Liver (tissue), 9 donors: ENCODE results near the gene CALHM3. TPM values are rescaled to one million over a fixed set of nuclear protein-coding genes. Genes with fewer than 3 reads are reported as not detected.

Experiments used
- DNase-seq: peaks from one replicate; pipeline ENCODE4 v3.0.0-alpha.2; 2017; ENCODE audit warnings: low spot score
- H3K27ac ChIP-seq, 2 donors: one replicate each; pipeline ENCODE4 v1.7.0; 2013; ENCODE audit warnings: inconsistent platforms in 2 of 2, low read length in 2 of 2, control low read depth in 1 of 2, low read depth in 1 of 2, mild to moderate bottlenecking in 1 of 2
- H3K27me3 ChIP-seq, 4 donors: one replicate each; pipeline versions ENCODE4 v1.6.1 to v1.7.0; 2013; ENCODE audit warnings: low read length in 3 of 4, inconsistent platforms in 1 of 4, mild to moderate bottlenecking in 1 of 4, moderate library complexity in 1 of 4; ENCODE audit not compliant: control insufficient read depth in 4 of 4, insufficient read depth in 4 of 4
- H3K36me3 ChIP-seq, 4 donors: one replicate each; pipeline versions ENCODE4 v1.6.1 to v1.7.0; 2013; ENCODE audit warnings: low read length in 3 of 4, mild to moderate bottlenecking in 3 of 4, low read depth in 1 of 4, moderate library complexity in 1 of 4; ENCODE audit not compliant: control insufficient read depth in 4 of 4, insufficient read depth in 3 of 4
- H3K4me1 ChIP-seq, 4 donors: one replicate each; pipeline versions ENCODE4 v1.6.1 to v1.7.0; 2013; ENCODE audit warnings: low read length in 3 of 4, mild to moderate bottlenecking in 3 of 4, moderate library complexity in 1 of 4; ENCODE audit not compliant: control insufficient read depth in 4 of 4, insufficient read depth in 4 of 4
- H3K4me3 ChIP-seq, 3 donors: one replicate each; pipeline versions ENCODE4 v1.6.1 to v1.7.0; 2013; ENCODE audit warnings: low read length in 3 of 3, control low read depth in 1 of 3, low read depth in 1 of 3, mild to moderate bottlenecking in 1 of 3
- H3K9ac ChIP-seq, 2 donors: one replicate each; pipeline ENCODE4 v1.7.0; 2013; ENCODE audit warnings: low read length in 2 of 2, mild to moderate bottlenecking in 2 of 2, moderate library complexity in 2 of 2, control low read depth in 1 of 2, low read depth in 1 of 2
- H3K9me3 ChIP-seq, 4 donors: one replicate each; pipeline versions ENCODE4 v1.6.1 to v1.7.0; 2013; ENCODE audit warnings: low read length in 3 of 4; ENCODE audit not compliant: control insufficient read depth in 4 of 4
- ATF3 ChIP-seq: IDR thresholded peaks from 2 replicates; pipeline ENCODE4 v1.6.1; 2016; ENCODE audit warnings: antibody characterized with exemption
- CTCF ChIP-seq: fragments of 150-350 bp; IDR thresholded peaks from 2 replicates; pipeline ENCODE4 v1.5.1; 2017; ENCODE audit warnings: improper control_type of control experiment, low read depth, low read length; ENCODE audit not compliant: missing input control
- EGR1 ChIP-seq, 2 donors: IDR thresholded peaks; 2 replicates each; pipeline ENCODE4 v1.6.1; 2016 to 2018; ENCODE audit warnings: antibody characterized with exemption in 2 of 2, low read depth in 2 of 2
- FOXA1 ChIP-seq: IDR thresholded peaks from 2 replicates; pipeline ENCODE4 v1.6.1; 2016; ENCODE audit warnings: antibody characterized with exemption
- FOXA2 ChIP-seq: IDR thresholded peaks from 2 replicates; pipeline ENCODE4 v1.6.1; 2016; ENCODE audit warnings: antibody characterized with exemption
- GABPA ChIP-seq, 2 donors: IDR thresholded peaks in 1 of 2; conservative IDR thresholded peaks in 1 of 2; 2 replicates each; pipeline ENCODE4 v1.6.1; 2016; ENCODE audit warnings: antibody characterized with exemption in 2 of 2, mild to moderate bottlenecking in 1 of 2, moderate library complexity in 1 of 2
- HNF4A ChIP-seq, 2 donors: conservative IDR thresholded peaks; 2 replicates each; pipeline ENCODE4 v1.6.1; 2016; ENCODE audit warnings: antibody characterized with exemption in 2 of 2, mild to moderate bottlenecking in 2 of 2
- HNF4G ChIP-seq: IDR thresholded peaks from 2 replicates; pipeline ENCODE4 v1.6.1; 2016; ENCODE audit warnings: antibody characterized with exemption
- JUND ChIP-seq, 2 donors: IDR thresholded peaks; 2 replicates each; pipeline ENCODE4 v1.6.1; 2016; ENCODE audit warnings: antibody characterized with exemption in 2 of 2
- MAX ChIP-seq: IDR thresholded peaks from 2 replicates; pipeline ENCODE4 v1.6.1; 2016; ENCODE audit warnings: antibody characterized with exemption
- NR2F2 ChIP-seq: IDR thresholded peaks from 2 replicates; pipeline ENCODE4 v1.6.1; 2016; ENCODE audit warnings: antibody characterized with exemption
- RAD21 ChIP-seq, 2 donors: IDR thresholded peaks; 2 replicates each; pipeline ENCODE4 v1.6.1; 2016; ENCODE audit warnings: antibody characterized with exemption in 2 of 2, mild to moderate bottlenecking in 2 of 2
- REST ChIP-seq: IDR thresholded peaks from 2 replicates; pipeline ENCODE4 v1.6.1; 2016; ENCODE audit warnings: antibody characterized with exemption, mild to moderate bottlenecking
- RXRA ChIP-seq, 2 donors: IDR thresholded peaks; 2 replicates each; pipeline ENCODE4 v1.6.1; 2017 to 2018; ENCODE audit warnings: antibody characterized with exemption in 2 of 2, mild to moderate bottlenecking in 1 of 2
- SP1 ChIP-seq: IDR thresholded peaks from 2 replicates; pipeline ENCODE4 v1.6.1; 2018; ENCODE audit warnings: antibody characterized with exemption, mild to moderate bottlenecking
- TAF1 ChIP-seq: conservative IDR thresholded peaks from 2 replicates; pipeline ENCODE4 v1.6.1; 2016; ENCODE audit warnings: antibody characterized with exemption, mild to moderate bottlenecking
- YY1 ChIP-seq: IDR thresholded peaks from 2 replicates; pipeline ENCODE4 v1.6.1; 2016; ENCODE audit warnings: antibody characterized with exemption, mild to moderate bottlenecking
- ZBTB33 ChIP-seq: IDR thresholded peaks from 2 replicates; pipeline ENCODE4 v1.6.1; 2016; ENCODE audit warnings: antibody characterized with exemption
- WGBS: extraction: QIAGEN DNeasy Blood & Tissue Kit; methylation state at CpG from one replicate; pipeline ENCODE4 v1.1.7; 2013; 5-methylcytosine and 5-hydroxymethylcytosine counted together
- polyA plus RNA-seq, 2 donors: library from polyadenylated mRNA; stranded (reverse) in 1 of 2; unstranded in 1 of 2; fragments of 200-250 nt in 1 of 2; fragments of >200 nt in 1 of 2; fragmentation: Nextera tagmentation in 1 of 2; extraction: Ambion mirVana in 1 of 2; gene quantifications; one replicate each; pipeline versions ENCODE4 v1.2.1 to v1.2.3, GENCODE V29; 2013 to 2015
- total RNA-seq, 2 donors: library from RNA; depleted of rRNA; stranded (reverse); fragments of >200 nt; gene quantifications; one replicate each; pipeline ENCODE4 v1.2.3, GENCODE V29; 2014
- donor health status: healthy.
- donor health status: healthy.
- donor health status: healthy.
- donor health status: healthy.
- donor health status: healthy.

The CALHM3 gene
- total and polyA plus RNA-seq, 4 donors = 0.14 TPM; not detected in 3

- Histone ChIP-seq H3K36me3 (peaks cover 10 to 84% (median 44%) of the 10 kb centered on the region in 4 donors), H3K4me1 (no peaks in the 10 kb centered on the region), H3K27ac (no peak overlapping the region), H3K9ac (no peak overlapping the region), H3K9me3 (no peaks in the 10 kb centered on the region), H3K4me3 (no peak overlapping the region), H3K27me3 (no peaks in the 10 kb centered on the region)
- DNase-seq = no peak
- WGBS = 93% methylated on average over 23 of the region's 23 CpGs
- TF ChIP-seq SP1 (no peak), GABPA (IDR thresholded peaks at IDR 0.05 in 1 of 2, conservative IDR thresholded peaks at IDR 0.05 in 1 of 2) (no peak), RXRA (IDR thresholded peaks at IDR 0.05) (no peak), RAD21 (IDR thresholded peaks at IDR 0.05) (no peak), YY1 (no peak), NR2F2 (no peak), MAX (no peak), JUND (IDR thresholded peaks at IDR 0.05) (no peak), ATF3 (no peak)
These were observed 35.4 kb downstream of the CALHM3 start for GRCh38 chr10:103443475-103444185.

GRCh38 chr10:103442031-103442461 is 37.0 kb downstream of the CALHM3 start:
- Histone ChIP-seq H3K27ac (no peak overlapping the region), H3K27me3 (no peaks in the 10 kb centered on the region), H3K4me3 (no peak overlapping the region), H3K9me3 (no peaks in the 10 kb centered on the region), H3K9ac (no peak overlapping the region), H3K36me3 (peaks cover 9 to 89% (median 54%) of the 10 kb centered on the region in 4 donors), H3K4me1 (no peaks in the 10 kb centered on the region)
- 92% methylated on average over 13 of the region's 13 CpGs for WGBS
- TF ChIP-seq MAX (no peak), HNF4A (conservative IDR thresholded peaks at IDR 0.05) (no peak)
- DNase-seq = no peak

GRCh38 chr10:103441611-103442010 is 37.4 kb downstream of the CALHM3 start:
- no peaks in the 10 kb centered on the region for H3K9me3 ChIP-seq
- H3K4me3 ChIP-seq = no peak overlapping the region
- no peak overlapping the region for H3K27ac ChIP-seq
- H3K4me1 ChIP-seq = no peaks in the 10 kb centered on the region
- TF ChIP-seq REST = no peak
- no peak for TF ChIP-seq FOXA2
- TF ChIP-seq ZBTB33 = no peak
- TF ChIP-seq FOXA1 = no peak
- no peak for TF ChIP-seq ATF3
- TF ChIP-seq YY1 = no peak
- no peak for TF ChIP-seq EGR1 (IDR thresholded peaks at IDR 0.05; ENCODE audit: low read depth in 2 of 2)
- TF ChIP-seq RXRA (IDR thresholded peaks at IDR 0.05) = no peak
- no peak for TF ChIP-seq JUND (IDR thresholded peaks at IDR 0.05)
- TF ChIP-seq RAD21 (IDR thresholded peaks at IDR 0.05) = no peak
- no peak for TF ChIP-seq HNF4A (conservative IDR thresholded peaks at IDR 0.05)
- no peak for TF ChIP-seq HNF4G
- TF ChIP-seq SP1 = no peak
- TF ChIP-seq GABPA (IDR thresholded peaks at IDR 0.05 in 1 of 2, conservative IDR thresholded peaks at IDR 0.05 in 1 of 2) = no peak
- no peak for TF ChIP-seq TAF1
- TF ChIP-seq CTCF = no peak
- TF ChIP-seq NR2F2 = no peak
- TF ChIP-seq MAX = no peak
- H3K27me3 ChIP-seq = no peaks in the 10 kb centered on the region
- peaks cover 9 to 92% (median 58%) of the 10 kb centered on the region in 4 donors for H3K36me3 ChIP-seq
- no peak overlapping the region for H3K9ac ChIP-seq
- WGBS = 85% methylated on average over 8 of the region's 8 CpGs
- no peak for DNase-seq
